GM12878 (cell line): ENCODE measurements around the gene GALNS. TPM values are rescaled to one million over a fixed set of nuclear protein-coding genes. Genes with fewer than 3 reads are reported as not detected.

Experiments
- BCLAF1 ChIP-seq: fragments of 450-650 bp; IDR thresholded peaks from 2 replicates; pipeline ENCODE4 v1.6.1; 2017; ENCODE audit warnings: antibody characterized with exemption, mild to moderate bottlenecking, moderate library complexity
- CREB1 ChIP-seq: IDR thresholded peaks from 2 replicates; pipeline ENCODE4 v1.6.1; 2012; ENCODE audit warnings: low read depth, mild to moderate bottlenecking, inconsistent platforms
- FOXM1 ChIP-seq: IDR thresholded peaks from 2 replicates; pipeline ENCODE4 v1.6.1; 2012; ENCODE audit warnings: low read depth, mild to moderate bottlenecking, inconsistent platforms, low read length, moderate library complexity
- JUND ChIP-seq: IDR thresholded peaks from 2 replicates; pipeline ENCODE4 v1.6.1; 2012; ENCODE audit warnings: low read depth, mild to moderate bottlenecking, low read length, improper control_type of control experiment, moderate library complexity
- MTA3 ChIP-seq: IDR thresholded peaks from 2 replicates; pipeline ENCODE4 v1.6.1; 2012; ENCODE audit warnings: low read length, inconsistent platforms, borderline replicate concordance
- NR2F1 ChIP-seq: fragments of 450-650 bp; conservative IDR thresholded peaks from 2 replicates; pipeline ENCODE4 v1.6.1; 2017; ENCODE audit warnings: mild to moderate bottlenecking
- PML ChIP-seq: IDR thresholded peaks from 2 replicates; pipeline ENCODE4 v1.6.1; 2012; ENCODE audit warnings: low read length, inconsistent platforms
- RELA ChIP-seq: fragments of 450-650 bp; IDR thresholded peaks from 2 replicates; pipeline ENCODE4 v1.8.0; 2014; ENCODE audit warnings: borderline replicate concordance; ENCODE audit not compliant: partially characterized antibody
- TCF7 ChIP-seq: IDR thresholded peaks from 2 replicates; pipeline ENCODE4 v1.6.1; 2014; ENCODE audit warnings: antibody characterized with exemption, borderline replicate concordance
- polyA plus RNA-seq, 11 experiments: library from polyadenylated mRNA; depleted of rRNA in 4 of 11; unstranded in 6 of 11; stranded (reverse) in 5 of 11; fragments of >200 nt; fragmentation: Nextera tagmentation in 4 of 11; fragmentation: Illumina TruSeq in 1 of 11; extraction: Ambion mirVana in 4 of 11; extraction: Trizol in 1 of 11; gene quantifications; 1 replicate in 1 of 11; 2 replicates in 10 of 11; pipeline versions ENCODE4 v1.2.1 to v1.2.3, GENCODE V29; 2011 to 2016; ENCODE audit warnings: inconsistent platforms in 2 of 11, missing spikeins in 2 of 11, low read depth in 1 of 11
- total RNA-seq, 4 experiments: library from RNA; depleted of rRNA in 3 of 4; stranded (reverse); fragments of >200 nt in 3 of 4; fragmentation: Illumina TruSeq in 1 of 4; extraction: Trizol in 1 of 4; gene quantifications; 2 replicates each; pipeline versions ENCODE4 v1.2.1 to v1.2.3, GENCODE V29; 2013 to 2021
- TF ChIP-seq, protein P1 (sequence below): fragments of 450-650 bp; formaldehyde crosslinking; IDR thresholded peaks from 2 replicates; pipeline ENCODE4 v1.4.0; 2020; ENCODE audit warnings: mild to moderate bottlenecking, moderate library complexity
- TF ChIP-seq, protein P2 (sequence below): IDR thresholded peaks from 2 replicates; pipeline ENCODE4 v1.6.1; 2012; ENCODE audit warnings: mild to moderate bottlenecking, low read depth, low read length
- TF ChIP-seq, protein P3 (sequence below): IDR thresholded peaks from 2 replicates; pipeline ENCODE4 v1.6.1; 2011; ENCODE audit warnings: borderline replicate concordance, low read depth, mild to moderate bottlenecking, moderate library complexity, low read length; ENCODE audit not compliant: insufficient read depth, poor library complexity, severe bottlenecking
- TF ChIP-seq, protein P4 (sequence below): IDR thresholded peaks from 2 replicates; pipeline ENCODE4 v1.6.1; 2012; ENCODE audit warnings: low read depth, low read length, improper control_type of control experiment
- TF ChIP-seq, protein P5 (sequence below): fragments of 150-350 bp; IDR thresholded peaks from 2 replicates; pipeline ENCODE4 v1.6.1; 2014; ENCODE audit warnings: mild to moderate bottlenecking, low read depth, low read length

GALNS gene
- total and polyA plus RNA-seq, 10 of the 15 experiments (the other 5 are each of a cell fraction or from before 2014, with no cell fraction given): 0.37 to 12.4 (median 5.3) TPM

DNA sequence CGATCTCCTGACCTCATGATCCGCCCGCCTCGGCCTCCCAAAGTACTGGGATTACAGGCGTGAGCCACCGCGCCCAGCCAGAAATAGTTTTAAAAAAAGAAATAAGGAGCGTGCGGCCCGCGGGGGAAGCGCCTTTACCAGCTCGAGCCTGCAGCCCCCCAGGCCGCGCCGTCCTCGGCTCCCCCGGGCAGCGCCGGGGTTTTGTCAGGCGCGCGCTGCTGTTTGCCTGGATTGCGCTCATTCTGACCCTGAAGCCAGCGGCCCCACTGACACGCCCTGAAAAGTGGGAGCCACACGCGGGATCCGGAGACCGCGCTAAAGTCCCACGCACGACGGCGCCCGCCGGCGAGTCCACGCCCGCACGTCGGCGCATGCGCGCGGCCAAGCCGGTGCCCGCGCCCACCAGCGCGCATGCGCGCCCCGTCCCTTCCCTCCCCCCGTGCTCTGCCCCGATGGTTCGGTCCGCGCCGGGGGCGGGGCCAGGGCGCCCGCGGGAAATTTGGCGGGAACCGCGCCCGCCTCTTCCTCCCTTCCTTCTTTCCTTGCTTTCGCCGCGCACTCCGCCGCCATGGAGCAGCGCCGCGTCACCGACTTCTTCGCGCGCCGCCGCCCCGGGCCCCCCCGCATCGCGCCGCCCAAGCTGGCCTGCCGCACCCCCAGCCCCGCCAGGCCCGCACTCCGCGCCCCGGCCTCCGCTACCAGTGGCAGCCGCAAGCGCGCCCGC lies 53.3 kb downstream of the GALNS start, which contains the start of gene CDT1 (continued):
- TF ChIP-seq, protein P1, sequence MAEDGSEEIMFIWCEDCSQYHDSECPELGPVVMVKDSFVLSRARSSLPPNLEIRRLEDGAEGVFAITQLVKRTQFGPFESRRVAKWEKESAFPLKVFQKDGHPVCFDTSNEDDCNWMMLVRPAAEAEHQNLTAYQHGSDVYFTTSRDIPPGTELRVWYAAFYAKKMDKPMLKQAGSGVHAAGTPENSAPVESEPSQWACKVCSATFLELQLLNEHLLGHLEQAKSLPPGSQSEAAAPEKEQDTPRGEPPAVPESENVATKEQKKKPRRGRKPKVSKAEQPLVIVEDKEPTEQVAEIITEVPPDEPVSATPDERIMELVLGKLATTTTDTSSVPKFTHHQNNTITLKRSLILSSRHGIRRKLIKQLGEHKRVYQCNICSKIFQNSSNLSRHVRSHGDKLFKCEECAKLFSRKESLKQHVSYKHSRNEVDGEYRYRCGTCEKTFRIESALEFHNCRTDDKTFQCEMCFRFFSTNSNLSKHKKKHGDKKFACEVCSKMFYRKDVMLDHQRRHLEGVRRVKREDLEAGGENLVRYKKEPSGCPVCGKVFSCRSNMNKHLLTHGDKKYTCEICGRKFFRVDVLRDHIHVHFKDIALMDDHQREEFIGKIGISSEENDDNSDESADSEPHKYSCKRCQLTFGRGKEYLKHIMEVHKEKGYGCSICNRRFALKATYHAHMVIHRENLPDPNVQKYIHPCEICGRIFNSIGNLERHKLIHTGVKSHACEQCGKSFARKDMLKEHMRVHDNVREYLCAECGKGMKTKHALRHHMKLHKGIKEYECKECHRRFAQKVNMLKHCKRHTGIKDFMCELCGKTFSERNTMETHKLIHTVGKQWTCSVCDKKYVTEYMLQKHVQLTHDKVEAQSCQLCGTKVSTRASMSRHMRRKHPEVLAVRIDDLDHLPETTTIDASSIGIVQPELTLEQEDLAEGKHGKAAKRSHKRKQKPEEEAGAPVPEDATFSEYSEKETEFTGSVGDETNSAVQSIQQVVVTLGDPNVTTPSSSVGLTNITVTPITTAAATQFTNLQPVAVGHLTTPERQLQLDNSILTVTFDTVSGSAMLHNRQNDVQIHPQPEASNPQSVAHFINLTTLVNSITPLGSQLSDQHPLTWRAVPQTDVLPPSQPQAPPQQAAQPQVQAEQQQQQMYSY (CRISPR knock-in tag): no peak
- TF ChIP-seq FOXM1 (no peak), PML (no peak), JUND (peak; percentile 94), RELA (peak; percentile 44), CREB1 (no peak), TCF7 (no peak), BCLAF1 (peak; percentile 84), MTA3 (no peak), NR2F1 (peak; percentile 53)
- TF ChIP-seq, protein P2, sequence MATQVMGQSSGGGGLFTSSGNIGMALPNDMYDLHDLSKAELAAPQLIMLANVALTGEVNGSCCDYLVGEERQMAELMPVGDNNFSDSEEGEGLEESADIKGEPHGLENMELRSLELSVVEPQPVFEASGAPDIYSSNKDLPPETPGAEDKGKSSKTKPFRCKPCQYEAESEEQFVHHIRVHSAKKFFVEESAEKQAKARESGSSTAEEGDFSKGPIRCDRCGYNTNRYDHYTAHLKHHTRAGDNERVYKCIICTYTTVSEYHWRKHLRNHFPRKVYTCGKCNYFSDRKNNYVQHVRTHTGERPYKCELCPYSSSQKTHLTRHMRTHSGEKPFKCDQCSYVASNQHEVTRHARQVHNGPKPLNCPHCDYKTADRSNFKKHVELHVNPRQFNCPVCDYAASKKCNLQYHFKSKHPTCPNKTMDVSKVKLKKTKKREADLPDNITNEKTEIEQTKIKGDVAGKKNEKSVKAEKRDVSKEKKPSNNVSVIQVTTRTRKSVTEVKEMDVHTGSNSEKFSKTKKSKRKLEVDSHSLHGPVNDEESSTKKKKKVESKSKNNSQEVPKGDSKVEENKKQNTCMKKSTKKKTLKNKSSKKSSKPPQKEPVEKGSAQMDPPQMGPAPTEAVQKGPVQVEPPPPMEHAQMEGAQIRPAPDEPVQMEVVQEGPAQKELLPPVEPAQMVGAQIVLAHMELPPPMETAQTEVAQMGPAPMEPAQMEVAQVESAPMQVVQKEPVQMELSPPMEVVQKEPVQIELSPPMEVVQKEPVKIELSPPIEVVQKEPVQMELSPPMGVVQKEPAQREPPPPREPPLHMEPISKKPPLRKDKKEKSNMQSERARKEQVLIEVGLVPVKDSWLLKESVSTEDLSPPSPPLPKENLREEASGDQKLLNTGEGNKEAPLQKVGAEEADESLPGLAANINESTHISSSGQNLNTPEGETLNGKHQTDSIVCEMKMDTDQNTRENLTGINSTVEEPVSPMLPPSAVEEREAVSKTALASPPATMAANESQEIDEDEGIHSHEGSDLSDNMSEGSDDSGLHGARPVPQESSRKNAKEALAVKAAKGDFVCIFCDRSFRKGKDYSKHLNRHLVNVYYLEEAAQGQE: no peak
- TF ChIP-seq, protein P3, sequence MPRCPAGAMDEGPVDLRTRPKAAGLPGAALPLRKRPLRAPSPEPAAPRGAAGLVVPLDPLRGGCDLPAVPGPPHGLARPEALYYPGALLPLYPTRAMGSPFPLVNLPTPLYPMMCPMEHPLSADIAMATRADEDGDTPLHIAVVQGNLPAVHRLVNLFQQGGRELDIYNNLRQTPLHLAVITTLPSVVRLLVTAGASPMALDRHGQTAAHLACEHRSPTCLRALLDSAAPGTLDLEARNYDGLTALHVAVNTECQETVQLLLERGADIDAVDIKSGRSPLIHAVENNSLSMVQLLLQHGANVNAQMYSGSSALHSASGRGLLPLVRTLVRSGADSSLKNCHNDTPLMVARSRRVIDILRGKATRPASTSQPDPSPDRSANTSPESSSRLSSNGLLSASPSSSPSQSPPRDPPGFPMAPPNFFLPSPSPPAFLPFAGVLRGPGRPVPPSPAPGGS: peak; percentile 11
- TF ChIP-seq, protein P4, sequence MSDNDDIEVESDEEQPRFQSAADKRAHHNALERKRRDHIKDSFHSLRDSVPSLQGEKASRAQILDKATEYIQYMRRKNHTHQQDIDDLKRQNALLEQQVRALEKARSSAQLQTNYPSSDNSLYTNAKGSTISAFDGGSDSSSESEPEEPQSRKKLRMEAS: peak; percentile 66
- TF ChIP-seq, protein P5, sequence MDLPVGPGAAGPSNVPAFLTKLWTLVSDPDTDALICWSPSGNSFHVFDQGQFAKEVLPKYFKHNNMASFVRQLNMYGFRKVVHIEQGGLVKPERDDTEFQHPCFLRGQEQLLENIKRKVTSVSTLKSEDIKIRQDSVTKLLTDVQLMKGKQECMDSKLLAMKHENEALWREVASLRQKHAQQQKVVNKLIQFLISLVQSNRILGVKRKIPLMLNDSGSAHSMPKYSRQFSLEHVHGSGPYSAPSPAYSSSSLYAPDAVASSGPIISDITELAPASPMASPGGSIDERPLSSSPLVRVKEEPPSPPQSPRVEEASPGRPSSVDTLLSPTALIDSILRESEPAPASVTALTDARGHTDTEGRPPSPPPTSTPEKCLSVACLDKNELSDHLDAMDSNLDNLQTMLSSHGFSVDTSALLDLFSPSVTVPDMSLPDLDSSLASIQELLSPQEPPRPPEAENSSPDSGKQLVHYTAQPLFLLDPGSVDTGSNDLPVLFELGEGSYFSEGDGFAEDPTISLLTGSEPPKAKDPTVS: 0 out of 2 replicates have a peak, but pooled peaks have one; percentile 43
